ENCODE results near the gene GAS6. TPM values are rescaled to one million over a fixed set of nuclear protein-coding genes. Genes with fewer than 3 reads are reported as not detected.

The GAS6 gene
- total and polyA plus RNA-seq, 2 donors (not counting 1 experiment from before 2014, with no cell fraction given): 0.25 to 0.78 TPM

GRCh38 chr13:113804017-113804702 is 59.7 kb downstream of the GAS6 start:
- H3K4me3 ChIP-seq (ENCODE audit: control extremely low read depth in 1 of 5, extremely low read depth in 1 of 5, insufficient read depth in 1 of 5, low read depth in 2 of 5, low read length in 4 of 5): no peak overlapping the region
- ChIA-PET CTCF (no interaction called here), POLR2A (no interaction called here)
- Mint-ChIP-seq H3K4me1 (no peaks in the 10 kb centered on the region), H3K27ac (no peak overlapping the region), H3K27me3 (no peaks in the 10 kb centered on the region), H3K9me3 (ENCODE audit: insufficient read depth) (peaks cover 4% of the 10 kb centered on the region), H3K4me3 (no peak overlapping the region)
- H3K9me3 ChIP-seq (ENCODE audit: control extremely low read depth in 1 of 3, control insufficient read depth in 2 of 3, insufficient read depth in 1 of 3, low read length in 2 of 3): peaks cover 0 to 29% (median 11%) of the 10 kb centered on the region in 3 donors
- no peak overlapping the region for H3K27ac ChIP-seq (ENCODE audit: low read length in 2 of 2)
- H3K4me2 ChIP-seq (replicated peaks; ENCODE audit: low read depth, low read length, poor library complexity, severe bottlenecking): no peak overlapping the region
- no peak for DNase-seq
- H3K4me1 ChIP-seq (ENCODE audit: control insufficient read depth in 2 of 2, insufficient read depth in 2 of 2, low read length in 2 of 2): no peaks in the 10 kb centered on the region
- no peaks in the 10 kb centered on the region for H3K27me3 ChIP-seq (replicated peaks in 1 of 4; ENCODE audit: control extremely low read depth in 1 of 4, control insufficient read depth in 3 of 4, insufficient read depth in 4 of 4, low read length in 3 of 4)
- H3K9ac ChIP-seq (ENCODE audit: low read length): no peak overlapping the region
- no peak for TF ChIP-seq EZH2 (IDR thresholded peaks at IDR 0.05; ENCODE audit: borderline replicate concordance, insufficient read depth, low read depth, low read length, poor library complexity, severe bottlenecking)
- TF ChIP-seq, protein P1, sequence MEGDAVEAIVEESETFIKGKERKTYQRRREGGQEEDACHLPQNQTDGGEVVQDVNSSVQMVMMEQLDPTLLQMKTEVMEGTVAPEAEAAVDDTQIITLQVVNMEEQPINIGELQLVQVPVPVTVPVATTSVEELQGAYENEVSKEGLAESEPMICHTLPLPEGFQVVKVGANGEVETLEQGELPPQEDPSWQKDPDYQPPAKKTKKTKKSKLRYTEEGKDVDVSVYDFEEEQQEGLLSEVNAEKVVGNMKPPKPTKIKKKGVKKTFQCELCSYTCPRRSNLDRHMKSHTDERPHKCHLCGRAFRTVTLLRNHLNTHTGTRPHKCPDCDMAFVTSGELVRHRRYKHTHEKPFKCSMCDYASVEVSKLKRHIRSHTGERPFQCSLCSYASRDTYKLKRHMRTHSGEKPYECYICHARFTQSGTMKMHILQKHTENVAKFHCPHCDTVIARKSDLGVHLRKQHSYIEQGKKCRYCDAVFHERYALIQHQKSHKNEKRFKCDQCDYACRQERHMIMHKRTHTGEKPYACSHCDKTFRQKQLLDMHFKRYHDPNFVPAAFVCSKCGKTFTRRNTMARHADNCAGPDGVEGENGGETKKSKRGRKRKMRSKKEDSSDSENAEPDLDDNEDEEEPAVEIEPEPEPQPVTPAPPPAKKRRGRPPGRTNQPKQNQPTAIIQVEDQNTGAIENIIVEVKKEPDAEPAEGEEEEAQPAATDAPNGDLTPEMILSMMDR (IDR thresholded peaks at IDR 0.05): no peak
- no peaks in the 10 kb centered on the region for H4K20me1 ChIP-seq (ENCODE audit: control insufficient read depth, insufficient read depth, low read length, poor library complexity, severe bottlenecking)
- ATAC-seq (ENCODE audit: low read depth): no peak
- whole genome bisulfite sequencing (ENCODE audit: insufficient coverage): 95% methylated on average over 32 of the region's 34 CpGs
- intact Hi-C loops (cut with micrococcal nuclease): no loop called here
- no peak overlapping the region for H2AFZ ChIP-seq (ENCODE audit: insufficient read depth, low read depth, low read length, poor library complexity, severe bottlenecking)
- H3K79me2 ChIP-seq (ENCODE audit: control insufficient read depth, insufficient read depth, low read length): no peaks in the 10 kb centered on the region
- H3K36me3 ChIP-seq (replicated peaks in 1 of 2; ENCODE audit: control extremely low read depth in 1 of 2, control insufficient read depth in 1 of 2, extremely low read depth in 1 of 2, insufficient read depth in 2 of 2, low read length in 1 of 2): no peaks in the 10 kb centered on the region

DNA sequence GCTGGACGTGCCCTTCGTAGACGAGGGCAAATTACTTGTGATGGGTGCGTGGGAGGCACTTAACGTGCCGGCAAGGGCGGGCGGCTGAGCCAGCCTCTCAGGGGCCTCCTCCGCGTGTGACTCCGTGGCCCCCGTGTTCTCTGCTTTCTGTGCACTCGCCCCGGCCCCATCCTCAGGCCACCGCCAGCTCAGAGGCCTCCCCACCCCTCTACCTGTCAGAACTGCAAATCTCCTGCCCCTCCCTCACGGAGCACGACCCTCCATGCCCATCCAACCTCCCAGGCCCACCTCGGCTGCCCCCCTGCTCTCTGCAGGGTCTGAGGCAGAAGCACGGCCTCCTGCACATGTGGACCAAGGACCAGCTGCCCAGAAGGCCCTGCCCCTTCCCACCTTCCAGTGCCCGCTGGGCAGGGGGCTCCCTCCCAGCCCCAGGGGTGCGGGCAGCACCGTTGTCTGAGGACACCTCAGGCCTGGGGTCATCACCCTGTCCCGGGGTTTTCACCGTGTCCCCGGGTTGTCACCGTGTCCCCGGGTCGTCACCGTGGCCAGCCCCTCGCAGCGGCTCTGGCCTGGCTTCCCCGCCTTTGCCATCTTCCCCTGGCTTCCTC is 60.4 kb downstream of the GAS6 start:
- Mint-ChIP-seq H3K4me1 (no peaks in the 10 kb centered on the region), H3K27ac (no peak overlapping the region), H3K27me3 (no peaks in the 10 kb centered on the region), H3K4me3 (no peak overlapping the region), H3K9me3 (ENCODE audit: insufficient read depth) (peaks cover 4% of the 10 kb centered on the region)
- Histone ChIP-seq H2AFZ (ENCODE audit: insufficient read depth, low read depth, low read length, poor library complexity, severe bottlenecking) (no peak overlapping the region), H3K27me3 (replicated peaks in 1 of 4; ENCODE audit: control extremely low read depth in 1 of 4, control insufficient read depth in 3 of 4, insufficient read depth in 4 of 4, low read length in 3 of 4) (no peaks in the 10 kb centered on the region), H3K4me1 (ENCODE audit: control insufficient read depth in 2 of 2, insufficient read depth in 2 of 2, low read length in 2 of 2) (no peaks in the 10 kb centered on the region), H3K9me3 (ENCODE audit: control extremely low read depth in 1 of 3, control insufficient read depth in 2 of 3, insufficient read depth in 1 of 3, low read length in 2 of 3) (peaks cover 0 to 24% (median 6%) of the 10 kb centered on the region in 3 donors), H3K4me3 (ENCODE audit: control extremely low read depth in 1 of 5, extremely low read depth in 1 of 5, insufficient read depth in 1 of 5, low read depth in 2 of 5, low read length in 4 of 5) (no peak overlapping the region), H3K27ac (ENCODE audit: low read length in 2 of 2) (no peak overlapping the region), H3K79me2 (ENCODE audit: control insufficient read depth, insufficient read depth, low read length) (no peaks in the 10 kb centered on the region), H3K36me3 (replicated peaks in 1 of 2; ENCODE audit: control extremely low read depth in 1 of 2, control insufficient read depth in 1 of 2, extremely low read depth in 1 of 2, insufficient read depth in 2 of 2, low read length in 1 of 2) (no peaks in the 10 kb centered on the region), H4K20me1 (ENCODE audit: control insufficient read depth, insufficient read depth, low read length, poor library complexity, severe bottlenecking) (no peaks in the 10 kb centered on the region), H3K9ac (ENCODE audit: low read length) (no peak overlapping the region), H3K4me2 (replicated peaks; ENCODE audit: low read depth, low read length, poor library complexity, severe bottlenecking) (no peak overlapping the region)
- WGBS (ENCODE audit: insufficient coverage): 83% methylated on average over 27 of the region's 32 CpGs
- CTCF ChIA-PET: no interaction called here
- POLR2A ChIA-PET: no interaction called here
- intact Hi-C loops (cut with micrococcal nuclease): no loop called here
- TF ChIP-seq, protein P1 (IDR thresholded peaks at IDR 0.05): no peak
- TF ChIP-seq EZH2 (IDR thresholded peaks at IDR 0.05; ENCODE audit: borderline replicate concordance, insufficient read depth, low read depth, low read length, poor library complexity, severe bottlenecking): no peak
- ATAC-seq (ENCODE audit: low read depth) (no peak), DNase-seq (no peak)
